GM12892 (cell line): Measurements from ENCODE around the gene MNT.

Source experiments
- POLR2A ChIP-seq: IDR thresholded peaks from 2 replicates; pipeline ENCODE4 v1.6.1; 2011; ENCODE audit warnings: low read depth, low read length, control low read depth
- TAF1 ChIP-seq: IDR thresholded peaks from 2 replicates; pipeline ENCODE4 v1.6.1; 2011; ENCODE audit warnings: low read depth, mild to moderate bottlenecking, control low read depth, low read length, borderline replicate concordance

- TF ChIP-seq TAF1 (no peak), POLR2A (no peak)
Observed at GRCh38 chr17:2390199-2390836, 10.5 kb downstream of the MNT start.
